ENCODE measurements around the gene NXT1. TPM values are rescaled to one million over a fixed set of nuclear protein-coding genes. Genes with fewer than 3 reads are reported as not detected.

NXT1 gene
- total and polyA plus RNA-seq, 10 donors = 14.6 to 37.4 (median 26.5) TPM

DNA sequence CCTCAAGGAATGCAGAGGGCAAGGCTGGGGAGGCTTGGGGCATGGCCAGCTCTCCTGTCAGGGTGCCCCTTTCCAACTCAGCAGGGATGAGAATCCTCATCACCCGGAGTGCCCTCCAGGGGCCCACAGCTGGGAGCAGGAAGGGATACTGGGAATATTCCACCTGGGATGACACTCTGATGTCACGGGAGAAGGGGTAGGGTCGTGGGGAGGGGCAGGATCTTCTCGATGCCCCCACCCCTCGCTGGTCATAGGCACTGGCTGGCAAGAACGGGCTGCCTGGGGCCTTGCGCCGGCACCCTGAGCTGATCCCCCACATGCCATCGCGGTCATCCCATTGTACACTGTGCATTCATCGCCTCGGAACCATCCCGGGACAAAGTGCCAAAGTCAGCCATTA lies 10.6 kb upstream of the NXT1 start:
- WGBS, 5 donors = 78 to 99% (median 86%) methylated on average over 10 to 13 of the region's 13 CpGs
- H3K4me3 ChIP-seq = no peak overlapping the region
- no peaks in the 10 kb centered on the region for H3K36me3 ChIP-seq
- intact Hi-C loops (cut with DNase I; ENCODE audit: low total_unique reads) = loop anchor here (5.0 kb wide), 1 partner anchor 648 kb away; no protein-coding TSS in a partner anchor
- H3K9me3 ChIP-seq = peaks cover 0 to 4% (median 0%) of the 10 kb centered on the region in 8 donors
- DNase-seq = no peak
- peaks cover 0 to 6% (median 0%) of the 10 kb centered on the region in 6 donors for H3K4me1 ChIP-seq
- TF ChIP-seq, protein P1, sequence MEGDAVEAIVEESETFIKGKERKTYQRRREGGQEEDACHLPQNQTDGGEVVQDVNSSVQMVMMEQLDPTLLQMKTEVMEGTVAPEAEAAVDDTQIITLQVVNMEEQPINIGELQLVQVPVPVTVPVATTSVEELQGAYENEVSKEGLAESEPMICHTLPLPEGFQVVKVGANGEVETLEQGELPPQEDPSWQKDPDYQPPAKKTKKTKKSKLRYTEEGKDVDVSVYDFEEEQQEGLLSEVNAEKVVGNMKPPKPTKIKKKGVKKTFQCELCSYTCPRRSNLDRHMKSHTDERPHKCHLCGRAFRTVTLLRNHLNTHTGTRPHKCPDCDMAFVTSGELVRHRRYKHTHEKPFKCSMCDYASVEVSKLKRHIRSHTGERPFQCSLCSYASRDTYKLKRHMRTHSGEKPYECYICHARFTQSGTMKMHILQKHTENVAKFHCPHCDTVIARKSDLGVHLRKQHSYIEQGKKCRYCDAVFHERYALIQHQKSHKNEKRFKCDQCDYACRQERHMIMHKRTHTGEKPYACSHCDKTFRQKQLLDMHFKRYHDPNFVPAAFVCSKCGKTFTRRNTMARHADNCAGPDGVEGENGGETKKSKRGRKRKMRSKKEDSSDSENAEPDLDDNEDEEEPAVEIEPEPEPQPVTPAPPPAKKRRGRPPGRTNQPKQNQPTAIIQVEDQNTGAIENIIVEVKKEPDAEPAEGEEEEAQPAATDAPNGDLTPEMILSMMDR (IDR thresholded peaks at IDR 0.05 in 8 of 11, conservative IDR thresholded peaks at IDR 0.05 in 3 of 11) = no peak
- TF ChIP-seq POLR2A (IDR thresholded peaks at IDR 0.05) = no peak
- no peak for TF ChIP-seq POLR2AphosphoS5 (IDR thresholded peaks at IDR 0.05)
- no peak overlapping the region for H3K27ac ChIP-seq
- H3K27me3 ChIP-seq (replicated peaks in 1 of 7) = no peaks in the 10 kb centered on the region

DNA sequence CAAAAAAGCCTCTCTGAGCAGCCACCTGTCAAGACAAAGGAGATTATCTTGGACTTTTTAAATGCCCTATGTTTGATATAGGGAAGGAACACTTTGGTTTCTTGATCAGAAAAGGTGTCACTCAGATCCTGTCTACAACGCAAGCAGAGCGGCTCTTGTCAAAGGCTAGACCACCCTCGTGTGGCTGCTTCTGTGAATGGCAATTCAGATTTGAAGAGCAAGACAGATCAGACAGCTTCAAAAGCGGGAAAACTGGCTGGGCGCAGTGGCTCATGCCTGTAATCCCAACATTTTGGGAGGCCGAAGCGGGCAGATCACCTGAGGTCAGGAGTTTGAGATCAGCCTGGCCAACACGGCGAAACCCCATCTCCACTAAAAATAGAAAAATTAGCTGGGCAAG lies 10.1 kb upstream of the NXT1 start:
- Histone ChIP-seq H3K4me3 (no peak overlapping the region), H3K27ac (no peak overlapping the region), H3K36me3 (no peaks in the 10 kb centered on the region), H3K4me1 (peaks cover 0 to 6% (median 0%) of the 10 kb centered on the region in 6 donors), H3K27me3 (replicated peaks in 1 of 7) (no peaks in the 10 kb centered on the region), H3K9me3 (peaks cover 0 to 4% (median 0%) of the 10 kb centered on the region in 8 donors)
- DNase-seq = no peak
- TF ChIP-seq, protein P1 (IDR thresholded peaks at IDR 0.05 in 8 of 11, conservative IDR thresholded peaks at IDR 0.05 in 3 of 11) = peak; percentile 17 to 68 (median 60)
- TF ChIP-seq POLR2AphosphoS5 (IDR thresholded peaks at IDR 0.05) = no peak
- intact Hi-C loops (cut with DNase I; ENCODE audit: low total_unique reads) = loop anchor here (5.0 kb wide), 1 partner anchor 648 kb away; no protein-coding TSS in a partner anchor
- 46 to 57% (median 52%) methylated on average over 9 of the region's 9 CpGs for WGBS, 5 donors

DNA sequence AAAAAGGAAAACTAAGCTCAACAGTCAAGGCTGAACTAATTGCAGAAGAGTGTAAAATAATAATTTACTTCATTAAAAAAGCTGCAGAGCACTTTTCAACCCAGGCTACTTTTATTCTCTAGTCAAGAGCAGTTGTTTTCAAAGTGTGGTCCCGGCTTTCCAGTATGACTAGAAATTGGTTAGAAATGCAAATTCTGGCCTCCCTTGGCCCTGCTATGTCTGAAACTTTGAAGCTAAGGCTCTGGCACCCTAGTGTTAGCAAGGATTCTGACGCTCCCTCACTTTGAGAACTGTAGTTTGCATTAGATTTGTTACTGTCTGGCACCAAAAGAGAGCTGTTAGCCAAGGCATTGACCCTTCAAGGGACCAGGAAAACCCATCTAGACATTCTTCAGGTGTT lies 9.5 kb upstream of the NXT1 start:
- no peaks in the 10 kb centered on the region for H3K27me3 ChIP-seq (replicated peaks in 1 of 7)
- peaks cover 0 to 4% (median 0%) of the 10 kb centered on the region in 8 donors for H3K9me3 ChIP-seq
- DNase-seq = no peak
- H3K27ac ChIP-seq = no peak overlapping the region
- intact Hi-C loops (cut with DNase I; ENCODE audit: low total_unique reads) = loop anchor here (5.0 kb wide), 1 partner anchor 649 kb away; no protein-coding TSS in a partner anchor
- 55 to 86% (median 78%) methylated on average over 2 of the region's 2 CpGs for WGBS, 5 donors
- H3K4me1 ChIP-seq = peaks cover 0 to 6% (median 0%) of the 10 kb centered on the region in 6 donors
- TF ChIP-seq POLR2A (IDR thresholded peaks at IDR 0.05) (no peak), POLR2AphosphoS5 (IDR thresholded peaks at IDR 0.05) (no peak)
- TF ChIP-seq, protein P1 (IDR thresholded peaks at IDR 0.05 in 8 of 11, conservative IDR thresholded peaks at IDR 0.05 in 3 of 11) = no peak
- no peaks in the 10 kb centered on the region for H3K36me3 ChIP-seq
- H3K4me3 ChIP-seq = no peak overlapping the region

DNA sequence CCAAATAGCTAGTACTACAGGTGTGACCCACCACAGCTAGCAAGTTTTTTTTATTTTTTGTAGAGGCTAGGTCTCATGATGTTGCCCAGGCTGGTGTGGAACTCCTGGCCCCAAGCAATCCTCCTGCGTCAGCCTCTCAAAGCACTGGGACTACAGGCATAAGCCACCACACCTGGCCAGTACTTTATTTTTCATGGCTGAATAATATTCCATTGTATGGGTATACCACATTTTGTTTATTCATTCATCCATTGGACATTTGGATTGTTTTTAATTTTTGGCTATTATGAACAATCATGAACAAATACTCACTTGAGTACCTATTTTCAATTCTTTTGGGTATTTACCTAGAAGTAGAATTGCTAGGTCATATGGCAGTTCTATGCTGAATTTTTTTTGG lies 7.0 kb upstream of the NXT1 start:
- no peak for DNase-seq
- Histone ChIP-seq H3K36me3 (no peaks in the 10 kb centered on the region), H3K4me3 (no peak overlapping the region), H3K27ac (no peak overlapping the region), H3K9me3 (peaks cover 0 to 4% (median 0%) of the 10 kb centered on the region in 8 donors), H3K27me3 (replicated peaks in 1 of 7) (no peaks in the 10 kb centered on the region), H3K4me1 (peaks cover 0 to 6% (median 0%) of the 10 kb centered on the region in 6 donors)
- intact Hi-C loops (cut with DNase I; ENCODE audit: low total_unique reads) = loop anchor here (5.0 kb wide), 1 partner anchor 651 kb away; no protein-coding TSS in a partner anchor
- TF ChIP-seq POLR2A (IDR thresholded peaks at IDR 0.05) = no peak
- TF ChIP-seq, protein P1 (IDR thresholded peaks at IDR 0.05 in 8 of 11, conservative IDR thresholded peaks at IDR 0.05 in 3 of 11) = no peak
- no peak for TF ChIP-seq POLR2AphosphoS5 (IDR thresholded peaks at IDR 0.05)
- 93 to 100% (median 100%) methylated on average over 1 of the region's 1 CpG for WGBS, 5 donors
